Gastrocnemius medialis (tissue), 4 donors: ENCODE measurements around the gene FAM174C.

Source experiments
- CTCF ChIP-seq, 5 experiments: fragments of 450-650 bp in 3 of 5; fragments of 200-600 bp in 2 of 5; sonication (generic) in 2 of 5; IDR thresholded peaks in 4 of 5; conservative IDR thresholded peaks in 1 of 5; 1 replicate in 4 of 5; 2 replicates in 1 of 5; pipeline ENCODE4 v1.5.1; 2016 to 2019; ENCODE audit warnings: antibody characterized with exemption in 5 of 5, mild to moderate bottlenecking in 3 of 5, moderate library complexity in 3 of 5
- POLR2A ChIP-seq, 2 donors: fragments of 450-650 bp; IDR thresholded peaks; one replicate each; pipeline ENCODE4 v1.6.1; 2017; ENCODE audit warnings: antibody characterized with exemption in 2 of 2, mild to moderate bottlenecking in 2 of 2, moderate library complexity in 2 of 2

- TF ChIP-seq CTCF (IDR thresholded peaks at IDR 0.05 in 4 of 5, conservative IDR thresholded peaks at IDR 0.05 in 1 of 5), result peak; percentile 77 to 100 (median 99)
- TF ChIP-seq POLR2A (IDR thresholded peaks at IDR 0.05), result peak; percentile 43 to 55
Measured at GRCh38 chr19:1239796-1240737, 35.3 kb upstream of the FAM174C start.
